Measurements from ENCODE around the gene BCR. TPM values are rescaled to one million over a fixed set of nuclear protein-coding genes. Genes with fewer than 3 reads are reported as not detected.

The BCR gene
- total RNA-seq, 1 donor from 2014 or later: 78.3 TPM

DNA sequence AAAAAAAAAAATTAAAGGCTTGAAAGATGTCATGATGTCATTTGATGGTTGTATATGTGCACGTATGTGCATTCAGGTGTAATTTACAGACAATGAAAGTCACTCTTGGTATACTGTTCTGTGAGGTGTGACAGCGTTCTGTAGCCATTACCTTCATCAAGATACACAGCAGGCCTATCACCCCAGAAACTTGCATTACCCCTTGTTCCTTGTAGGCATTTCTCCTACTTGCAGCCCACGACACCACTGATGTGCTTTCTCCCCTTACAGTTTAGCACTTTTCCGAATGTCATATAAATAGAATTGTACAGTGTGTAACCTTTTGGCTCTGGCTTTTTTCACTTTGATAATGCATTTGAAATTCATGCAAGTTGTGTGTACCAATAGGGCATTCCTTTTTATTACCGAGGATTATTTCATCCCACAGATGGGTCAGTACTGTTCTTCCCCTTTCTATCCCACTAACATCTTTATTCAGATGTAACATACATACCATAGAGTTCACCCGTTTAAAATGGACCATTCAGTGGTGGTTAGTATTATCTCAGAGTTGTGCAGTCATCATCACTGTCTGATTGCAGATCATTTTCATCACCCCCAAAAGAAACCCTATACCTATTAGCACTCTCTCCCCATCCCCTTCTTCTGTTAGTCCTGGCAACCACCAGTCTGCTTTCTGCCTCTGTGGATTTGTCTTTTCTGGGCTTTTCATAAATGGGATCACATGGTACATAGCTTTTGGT lies 30.3 kb downstream of the BCR start:
- intact Hi-C loops (cut with DNase I): no loop called here
- Histone ChIP-seq H3K4me1 (peaks cover 12% of the 10 kb centered on the region), H3K36me3 (no peaks in the 10 kb centered on the region), H3K4me3 (no peak overlapping the region), H3K9me3 (no peaks in the 10 kb centered on the region), H3K27ac (no peak overlapping the region), H3K27me3 (no peaks in the 10 kb centered on the region)
- ATAC-seq (no peak), DNase-seq (no peak)
- TF ChIP-seq, protein P1, sequence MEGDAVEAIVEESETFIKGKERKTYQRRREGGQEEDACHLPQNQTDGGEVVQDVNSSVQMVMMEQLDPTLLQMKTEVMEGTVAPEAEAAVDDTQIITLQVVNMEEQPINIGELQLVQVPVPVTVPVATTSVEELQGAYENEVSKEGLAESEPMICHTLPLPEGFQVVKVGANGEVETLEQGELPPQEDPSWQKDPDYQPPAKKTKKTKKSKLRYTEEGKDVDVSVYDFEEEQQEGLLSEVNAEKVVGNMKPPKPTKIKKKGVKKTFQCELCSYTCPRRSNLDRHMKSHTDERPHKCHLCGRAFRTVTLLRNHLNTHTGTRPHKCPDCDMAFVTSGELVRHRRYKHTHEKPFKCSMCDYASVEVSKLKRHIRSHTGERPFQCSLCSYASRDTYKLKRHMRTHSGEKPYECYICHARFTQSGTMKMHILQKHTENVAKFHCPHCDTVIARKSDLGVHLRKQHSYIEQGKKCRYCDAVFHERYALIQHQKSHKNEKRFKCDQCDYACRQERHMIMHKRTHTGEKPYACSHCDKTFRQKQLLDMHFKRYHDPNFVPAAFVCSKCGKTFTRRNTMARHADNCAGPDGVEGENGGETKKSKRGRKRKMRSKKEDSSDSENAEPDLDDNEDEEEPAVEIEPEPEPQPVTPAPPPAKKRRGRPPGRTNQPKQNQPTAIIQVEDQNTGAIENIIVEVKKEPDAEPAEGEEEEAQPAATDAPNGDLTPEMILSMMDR (IDR thresholded peaks at IDR 0.05): no peak

DNA sequence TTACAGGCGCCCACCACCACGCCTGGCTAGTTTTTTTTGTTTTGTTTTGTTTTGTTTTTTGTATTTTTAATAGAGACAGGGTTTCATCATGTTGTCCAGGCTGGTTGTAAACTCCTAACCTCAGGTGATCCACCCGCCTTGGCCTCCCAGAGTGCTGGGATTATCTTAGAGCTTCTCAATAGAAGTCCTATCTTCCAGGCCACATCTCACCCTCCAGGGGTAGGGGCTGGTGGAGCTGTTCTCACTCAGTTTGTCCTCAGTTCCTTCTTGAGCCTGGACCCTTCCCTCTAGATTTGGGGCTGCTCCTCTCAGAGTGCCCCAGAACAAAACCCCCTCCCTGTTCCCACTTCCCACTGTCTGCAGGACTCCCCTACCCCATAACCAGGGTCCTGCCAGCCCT lies 31.3 kb downstream of the BCR start:
- Histone ChIP-seq H3K36me3 (no peaks in the 10 kb centered on the region), H3K27ac (no peak overlapping the region), H3K27me3 (no peaks in the 10 kb centered on the region), H3K9me3 (no peaks in the 10 kb centered on the region), H3K4me1 (peaks cover 21% of the 10 kb centered on the region), H3K4me3 (no peak overlapping the region)
- DNase-seq: no peak
- no peak for ATAC-seq
- intact Hi-C loops (cut with DNase I): no loop called here
- TF ChIP-seq, protein P1 (IDR thresholded peaks at IDR 0.05): no peak

DNA sequence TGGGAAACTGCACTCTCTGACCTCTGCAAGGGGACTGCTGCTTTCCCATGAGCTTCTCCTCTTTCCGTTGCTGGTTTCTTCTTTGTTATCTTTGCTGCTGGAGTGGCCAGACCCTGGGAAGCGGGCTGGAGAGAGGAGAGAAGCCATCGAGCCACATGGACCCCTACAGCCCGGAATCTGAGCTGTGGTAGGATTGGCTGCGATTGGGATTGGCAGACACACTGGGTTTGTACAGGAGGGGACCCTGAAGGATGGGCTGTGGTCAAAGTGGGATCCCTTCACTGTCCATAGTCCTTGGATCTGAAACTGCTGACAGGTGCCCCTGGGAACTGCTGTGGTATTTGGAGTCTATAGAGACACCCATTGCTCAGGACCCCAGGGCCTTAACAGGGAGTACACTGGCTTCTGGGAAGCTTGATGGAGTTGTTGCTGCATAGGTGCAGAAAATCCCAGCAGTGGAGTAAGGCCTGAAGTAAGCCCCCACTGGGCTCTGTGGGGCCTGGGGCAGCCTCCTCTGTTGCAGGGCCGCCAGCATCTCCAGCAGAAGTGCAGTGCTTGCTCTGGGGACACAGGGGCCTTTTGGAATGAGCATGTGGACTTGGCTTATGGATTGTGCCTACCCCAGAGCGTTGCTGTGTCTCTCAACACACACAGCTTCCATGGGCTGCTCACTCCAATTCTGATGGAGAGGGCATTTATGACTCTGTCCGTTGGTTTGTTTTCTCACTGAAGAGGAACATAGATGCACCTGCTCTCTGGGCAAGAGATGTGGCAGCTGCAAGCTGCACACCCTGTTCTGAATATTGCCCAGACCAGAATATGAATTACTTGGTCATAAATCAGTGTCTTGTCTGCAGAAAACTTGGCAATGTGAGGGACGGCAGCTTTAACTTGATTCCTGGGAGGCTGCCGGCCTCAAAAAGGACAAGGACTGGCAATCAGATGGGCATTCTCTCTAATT lies 32.0 kb downstream of the BCR start:
- H3K36me3 ChIP-seq: no peaks in the 10 kb centered on the region
- ATAC-seq: no peak
- H3K27ac ChIP-seq: no peak overlapping the region
- TF ChIP-seq, protein P1 (IDR thresholded peaks at IDR 0.05): no peak
- no peak overlapping the region for H3K4me3 ChIP-seq
- peaks cover 28% of the 10 kb centered on the region for H3K4me1 ChIP-seq
- intact Hi-C loops (cut with DNase I): no loop called here
- no peak for DNase-seq
- no peaks in the 10 kb centered on the region for H3K9me3 ChIP-seq
- H3K27me3 ChIP-seq: no peaks in the 10 kb centered on the region

DNA sequence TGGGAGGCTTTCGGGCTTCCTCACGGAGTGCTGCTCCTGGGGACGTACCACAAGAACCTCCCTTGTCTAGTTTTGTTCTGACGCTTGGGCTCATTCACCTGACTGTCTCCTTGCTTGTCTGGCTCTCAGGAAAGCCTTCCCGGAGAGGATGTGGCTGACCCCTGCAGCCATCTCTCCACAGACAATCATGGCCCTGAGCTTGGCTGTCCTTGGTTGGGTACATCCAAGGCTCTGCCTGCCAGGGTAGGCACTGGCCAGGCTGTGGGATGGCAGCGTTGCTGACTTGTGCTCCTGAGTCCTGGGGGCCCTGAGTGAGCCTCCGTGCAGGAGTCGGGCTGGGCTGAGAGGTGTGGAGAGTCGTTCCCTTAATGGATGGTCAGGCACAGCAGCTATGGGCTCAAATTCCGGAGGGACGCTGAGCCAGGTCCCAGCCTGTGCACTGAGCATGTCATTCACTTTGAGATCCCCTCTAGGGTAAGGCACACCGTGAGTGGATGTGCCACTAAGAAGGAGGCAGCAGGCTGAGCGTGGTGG lies 32.8 kb downstream of the BCR start:
- Histone ChIP-seq H3K36me3 (no peaks in the 10 kb centered on the region), H3K4me3 (no peak overlapping the region), H3K27ac (no peak overlapping the region), H3K9me3 (no peaks in the 10 kb centered on the region), H3K27me3 (no peaks in the 10 kb centered on the region), H3K4me1 (peaks cover 36% of the 10 kb centered on the region)
- DNase-seq (no peak), ATAC-seq (no peak)
- intact Hi-C loops (cut with DNase I): no loop called here
- TF ChIP-seq, protein P1 (IDR thresholded peaks at IDR 0.05): no peak

DNA sequence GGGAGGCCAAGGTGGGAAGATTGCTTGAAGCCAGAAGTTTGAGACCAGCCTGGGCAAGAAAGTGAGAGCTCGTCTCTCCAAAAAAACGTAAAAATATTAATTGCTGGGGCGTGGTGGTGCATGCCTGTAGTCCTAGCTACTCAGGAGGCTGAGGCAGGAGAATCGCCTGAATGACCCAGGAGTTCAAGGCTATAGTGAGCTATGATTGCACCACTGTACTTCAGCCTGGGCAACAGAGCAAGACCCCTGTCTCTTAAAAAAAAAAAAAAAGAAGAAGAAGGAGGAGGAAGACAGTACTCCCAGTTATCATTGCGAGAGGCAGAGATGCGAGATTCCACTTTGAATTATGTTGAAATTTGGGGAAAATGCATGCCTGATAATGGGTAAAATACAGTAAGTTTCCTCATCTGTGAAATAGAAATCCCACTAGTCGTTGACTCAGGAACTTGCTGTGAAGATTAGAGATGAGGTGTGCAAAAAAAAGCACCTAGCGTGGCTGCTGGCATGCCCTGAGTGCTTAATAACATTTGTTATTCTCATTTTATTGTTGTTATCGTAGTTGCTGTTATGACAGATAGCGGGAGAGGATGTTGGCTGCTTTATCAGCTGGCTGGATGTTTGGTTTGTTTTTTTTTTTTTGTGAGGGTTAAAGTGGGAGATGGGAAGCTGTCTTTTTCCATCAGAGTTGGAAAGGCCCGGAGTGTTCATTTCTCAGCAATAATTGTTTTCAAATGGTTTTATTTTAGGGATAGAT lies 33.4 kb downstream of the BCR start:
- Histone ChIP-seq H3K27me3 (no peaks in the 10 kb centered on the region), H3K27ac (no peak overlapping the region), H3K4me3 (no peak overlapping the region), H3K36me3 (no peaks in the 10 kb centered on the region), H3K9me3 (no peaks in the 10 kb centered on the region), H3K4me1 (peaks cover 42% of the 10 kb centered on the region)
- DNase-seq (no peak), ATAC-seq (no peak)
- TF ChIP-seq, protein P1 (IDR thresholded peaks at IDR 0.05): no peak
- intact Hi-C loops (cut with DNase I): no loop called here

Data from upper lobe of right lung (tissue), 1 donor.